ENCODE measurements around the gene ATP5F1D. TPM values are rescaled to one million over a fixed set of nuclear protein-coding genes. Genes with fewer than 3 reads are reported as not detected.

Gene ATP5F1D
- total and polyA plus RNA-seq, 9 donors: 99.2 to 211 (median 165) TPM

DNA sequence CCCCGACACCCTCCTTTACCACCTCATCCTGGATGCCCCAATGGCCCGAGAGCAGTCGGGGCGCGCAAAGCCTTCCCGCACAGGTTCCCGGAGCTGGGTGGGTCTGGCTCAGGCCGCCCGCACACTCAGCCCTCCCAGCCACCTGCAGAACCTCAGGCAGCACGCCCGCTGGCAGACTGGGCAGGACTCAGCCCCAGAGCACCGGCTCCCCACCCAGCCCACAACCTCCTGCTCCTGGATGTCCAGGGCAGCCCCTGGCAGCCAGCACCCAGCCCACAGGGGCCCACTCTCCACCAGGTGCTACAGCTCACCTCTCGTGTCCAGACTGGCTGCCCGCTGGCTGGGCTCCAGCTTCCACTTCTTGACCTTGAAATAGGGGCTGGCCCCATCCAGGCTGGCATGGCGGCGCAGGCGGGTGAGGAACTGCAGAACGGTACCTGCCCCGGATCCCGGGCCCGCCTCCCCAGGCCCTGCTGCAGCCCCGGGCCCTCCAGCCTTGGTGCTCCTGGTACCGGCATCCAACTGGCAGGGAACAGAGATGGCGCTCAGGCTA, 8.4 kb upstream of the ATP5F1D start:
- no peaks in the 10 kb centered on the region for H3K9me3 ChIP-seq (replicated peaks; ENCODE audit: control insufficient read depth, low read depth, low read length)
- DNase-seq: no peak
- H3K27ac ChIP-seq (ENCODE audit: low read length): no peak overlapping the region
- H3K36me3 ChIP-seq (ENCODE audit: control insufficient read depth, insufficient read depth, low read length): peaks cover 4% of the 10 kb centered on the region
- peaks cover 30% of the 10 kb centered on the region for H3K4me1 ChIP-seq (ENCODE audit: control insufficient read depth, insufficient read depth, low read length)
- peaks cover 9% of the 10 kb centered on the region for H3K27me3 ChIP-seq (ENCODE audit: control insufficient read depth, insufficient read depth, low read length)
- 86% methylated on average over 24 of the region's 24 CpGs for WGBS (ENCODE audit: insufficient coverage)
- no peak overlapping the region for H3K4me3 ChIP-seq (ENCODE audit: low read length)

DNA sequence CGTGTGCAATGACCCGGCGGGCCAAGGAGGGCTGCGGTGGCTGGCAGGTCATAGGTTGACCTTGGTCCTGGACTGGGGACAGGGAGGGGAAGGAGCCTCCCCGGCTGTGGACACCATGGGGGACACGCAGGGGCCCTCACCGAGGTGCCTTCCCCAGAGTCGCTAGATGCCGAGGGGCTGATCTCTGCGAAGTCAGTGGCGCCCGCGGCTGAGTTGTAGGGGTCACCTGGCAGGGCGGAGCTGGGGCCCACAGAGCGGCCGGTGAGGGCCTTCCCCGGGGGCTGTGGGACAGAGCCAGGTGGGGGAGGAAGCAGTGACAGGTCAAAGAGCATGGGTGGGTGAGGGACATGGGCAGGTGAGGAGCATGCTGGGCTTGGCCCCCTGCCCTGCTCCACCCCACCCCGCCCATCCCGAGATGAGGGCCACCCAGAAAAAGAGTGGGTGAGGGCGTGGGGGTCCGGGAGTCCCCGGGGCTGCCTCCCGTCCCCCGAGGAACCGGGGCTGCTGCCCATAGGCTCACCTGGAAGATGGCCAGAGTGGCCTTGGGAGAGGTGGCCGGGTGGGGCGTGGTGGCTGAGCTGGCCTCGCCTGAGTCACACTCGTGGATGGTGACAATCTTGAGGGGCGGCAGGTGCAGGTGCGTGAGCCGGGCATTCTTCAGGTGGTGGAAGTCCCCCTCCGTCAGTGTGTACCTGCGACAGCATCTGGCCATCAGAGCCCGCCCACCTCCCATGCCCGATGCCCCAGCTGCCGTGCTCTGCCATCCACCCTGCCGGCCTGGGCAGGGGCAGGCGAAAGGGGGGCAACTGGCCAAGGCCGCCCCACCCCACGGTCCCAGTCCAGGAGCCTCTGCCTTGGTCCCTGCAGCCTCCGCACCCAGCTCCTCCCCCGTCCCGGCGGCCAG, 7.2 kb upstream of the ATP5F1D start:
- Histone ChIP-seq H3K27ac (ENCODE audit: low read length) (no peak overlapping the region), H3K4me1 (ENCODE audit: control insufficient read depth, insufficient read depth, low read length) (peaks cover 39% of the 10 kb centered on the region), H3K27me3 (ENCODE audit: control insufficient read depth, insufficient read depth, low read length) (peaks cover 9% of the 10 kb centered on the region), H3K36me3 (ENCODE audit: control insufficient read depth, insufficient read depth, low read length) (peaks cover 4% of the 10 kb centered on the region), H3K9me3 (replicated peaks; ENCODE audit: control insufficient read depth, low read depth, low read length) (no peaks in the 10 kb centered on the region), H3K4me3 (ENCODE audit: low read length) (no peak overlapping the region)
- DNase-seq: no peak
- 86% methylated on average over 40 of the region's 45 CpGs for WGBS (ENCODE audit: insufficient coverage)

DNA sequence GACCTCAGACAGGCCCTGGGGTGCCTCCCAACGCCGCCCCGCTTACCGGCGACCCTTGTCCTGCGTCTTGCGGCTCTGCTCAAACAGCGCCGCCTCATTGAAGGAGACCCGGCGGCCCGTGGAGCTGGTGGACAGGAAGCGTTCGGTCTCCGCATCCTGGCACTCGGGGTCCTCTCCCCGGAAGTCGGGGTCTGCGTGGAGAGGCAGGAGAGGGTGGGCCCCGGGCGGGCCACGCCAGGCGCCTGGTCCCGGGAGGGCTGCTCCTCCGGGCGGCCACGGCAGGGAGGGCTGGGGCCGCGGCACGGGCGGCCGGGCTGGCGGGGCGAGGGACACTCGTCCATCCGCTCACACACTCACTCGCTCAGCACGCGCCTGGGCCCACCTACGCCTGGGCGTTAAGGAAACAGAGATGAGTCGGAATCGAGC, 6.6 kb upstream of the ATP5F1D start:
- Histone ChIP-seq H3K9me3 (replicated peaks; ENCODE audit: control insufficient read depth, low read depth, low read length) (no peaks in the 10 kb centered on the region), H3K4me1 (ENCODE audit: control insufficient read depth, insufficient read depth, low read length) (peaks cover 44% of the 10 kb centered on the region), H3K36me3 (ENCODE audit: control insufficient read depth, insufficient read depth, low read length) (peaks cover 4% of the 10 kb centered on the region), H3K4me3 (ENCODE audit: low read length) (no peak overlapping the region), H3K27me3 (ENCODE audit: control insufficient read depth, insufficient read depth, low read length) (peaks cover 9% of the 10 kb centered on the region), H3K27ac (ENCODE audit: low read length) (no peak overlapping the region)
- no peak for DNase-seq
- 89% methylated on average over 38 of the region's 43 CpGs for WGBS (ENCODE audit: insufficient coverage)

DNA sequence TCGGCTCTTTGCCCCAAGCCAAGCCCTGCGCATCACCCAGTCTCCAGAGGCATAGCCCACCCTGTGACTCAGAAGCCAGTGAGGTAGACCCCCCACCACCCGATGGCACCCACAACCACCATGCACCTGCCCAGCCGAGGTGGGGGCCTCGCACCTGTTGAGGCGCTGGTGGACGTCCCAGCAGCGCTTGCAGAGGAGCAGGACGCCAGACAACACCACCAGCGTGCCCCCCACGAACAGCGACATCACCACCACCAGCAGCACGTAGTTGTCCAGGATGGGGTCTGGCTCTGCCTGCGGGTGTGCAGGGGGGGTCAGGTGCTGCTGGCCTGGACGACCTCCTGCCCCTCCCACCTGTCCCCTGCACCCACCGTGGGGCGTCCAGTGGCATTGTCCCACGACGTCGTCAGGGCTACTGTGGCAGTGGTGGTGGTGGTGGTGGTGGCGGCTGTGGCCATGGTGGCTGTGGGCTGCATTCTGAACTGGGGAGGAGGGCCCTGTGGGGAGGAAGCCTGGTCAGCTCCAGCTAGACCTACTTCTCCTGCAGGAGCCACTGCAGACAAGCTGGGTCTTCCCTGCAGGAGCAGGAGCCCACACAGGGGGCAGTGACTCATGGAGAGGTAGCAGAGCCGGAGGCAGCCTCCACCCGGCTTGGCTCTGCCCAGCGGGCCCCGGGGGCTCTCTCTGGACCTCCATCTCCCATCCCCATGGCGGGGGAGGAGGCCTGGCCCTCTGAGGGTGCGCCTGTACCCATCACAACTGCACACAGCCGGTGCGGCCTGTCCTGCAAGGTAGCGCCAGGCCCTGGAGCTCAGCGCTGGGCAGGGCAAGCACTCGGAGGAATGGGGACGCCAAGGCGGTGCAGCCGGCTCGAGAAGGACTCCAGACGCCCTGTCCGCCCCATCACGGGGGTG, 5.7 kb upstream of the ATP5F1D start:
- peaks cover 4% of the 10 kb centered on the region for H3K36me3 ChIP-seq (ENCODE audit: control insufficient read depth, insufficient read depth, low read length)
- DNase-seq: no peak
- H3K4me3 ChIP-seq (ENCODE audit: low read length): no peak overlapping the region
- H3K9me3 ChIP-seq (replicated peaks; ENCODE audit: control insufficient read depth, low read depth, low read length): no peaks in the 10 kb centered on the region
- peaks cover 50% of the 10 kb centered on the region for H3K4me1 ChIP-seq (ENCODE audit: control insufficient read depth, insufficient read depth, low read length)
- H3K27ac ChIP-seq (ENCODE audit: low read length): no peak overlapping the region
- peaks cover 9% of the 10 kb centered on the region for H3K27me3 ChIP-seq (ENCODE audit: control insufficient read depth, insufficient read depth, low read length)
- WGBS (ENCODE audit: insufficient coverage): 91% methylated on average over 14 of the region's 39 CpGs

DNA sequence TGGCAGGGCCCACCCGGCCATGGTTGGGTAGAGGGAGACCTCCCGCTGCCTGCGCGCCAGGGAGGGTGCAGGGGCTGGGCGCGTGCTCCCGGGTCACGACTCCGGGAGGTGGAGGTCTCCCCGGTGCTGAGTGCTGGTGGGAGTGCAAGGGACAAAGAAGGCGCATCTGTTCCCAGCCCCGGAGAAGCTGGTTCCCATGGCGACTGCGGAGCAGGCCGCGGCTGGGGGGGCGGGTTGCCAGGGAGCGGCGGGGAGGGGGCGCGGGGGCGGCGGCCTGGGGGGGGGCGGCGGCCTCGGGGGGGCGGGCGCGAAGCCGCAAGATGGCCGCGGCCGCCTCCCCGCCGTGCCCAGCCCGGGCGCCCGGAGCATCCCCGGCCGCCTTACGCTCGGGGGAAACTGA, 5.0 kb upstream of the ATP5F1D start:
- no peaks in the 10 kb centered on the region for H3K9me3 ChIP-seq (replicated peaks; ENCODE audit: control insufficient read depth, low read depth, low read length)
- 7% methylated on average over 21 of the region's 42 CpGs for WGBS (ENCODE audit: insufficient coverage)
- peaks cover 9% of the 10 kb centered on the region for H3K27me3 ChIP-seq (ENCODE audit: control insufficient read depth, insufficient read depth, low read length)
- peaks cover 55% of the 10 kb centered on the region for H3K4me1 ChIP-seq (ENCODE audit: control insufficient read depth, insufficient read depth, low read length)
- H3K36me3 ChIP-seq (ENCODE audit: control insufficient read depth, insufficient read depth, low read length): peaks cover 4% of the 10 kb centered on the region
- no peak overlapping the region for H3K27ac ChIP-seq (ENCODE audit: low read length)
- no peak for DNase-seq
- H3K4me3 ChIP-seq (ENCODE audit: low read length): no peak overlapping the region

DNA sequence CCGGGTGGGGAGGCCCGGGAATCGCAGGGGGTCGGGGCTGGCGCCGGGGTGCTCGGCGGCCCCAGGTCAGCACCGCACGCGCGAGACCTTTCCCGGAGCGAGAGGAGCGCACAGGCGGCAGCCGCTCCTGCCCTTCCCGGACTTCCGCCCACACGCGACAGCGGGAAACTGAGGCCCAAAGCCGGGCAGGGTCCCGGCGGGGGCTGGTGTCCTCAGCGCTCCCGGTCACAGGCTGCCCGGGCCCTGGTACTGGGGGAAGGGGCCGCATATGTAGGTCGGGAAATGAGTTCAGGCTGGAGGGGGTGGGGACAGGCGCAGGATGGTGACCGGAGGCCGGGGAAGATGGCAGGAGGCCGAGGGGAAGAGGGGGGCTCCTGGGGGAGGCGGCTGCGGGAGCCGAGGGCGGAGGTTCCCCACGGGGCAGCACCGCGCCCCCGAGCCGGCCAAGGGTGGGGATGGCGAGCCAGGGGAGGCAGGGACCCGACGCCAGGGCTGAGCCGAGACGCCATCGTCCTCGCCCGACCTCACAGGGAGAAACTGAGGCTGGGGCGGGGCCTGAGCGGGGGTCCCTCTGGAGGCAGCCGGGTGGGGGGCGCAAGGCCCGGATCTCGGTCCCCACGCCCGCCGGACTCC, 4.4 kb upstream of the ATP5F1D start:
- Histone ChIP-seq H3K27me3 (ENCODE audit: control insufficient read depth, insufficient read depth, low read length) (peaks cover 9% of the 10 kb centered on the region), H3K27ac (ENCODE audit: low read length) (no peak overlapping the region), H3K9me3 (replicated peaks; ENCODE audit: control insufficient read depth, low read depth, low read length) (no peaks in the 10 kb centered on the region), H3K4me3 (ENCODE audit: low read length) (peak overlapping the region; percentile 46), H3K36me3 (ENCODE audit: control insufficient read depth, insufficient read depth, low read length) (peaks cover 4% of the 10 kb centered on the region), H3K4me1 (ENCODE audit: control insufficient read depth, insufficient read depth, low read length) (peaks cover 52% of the 10 kb centered on the region)
- DNase-seq: peak; percentile 61
- WGBS (ENCODE audit: insufficient coverage): under 1% methylated on average over 60 of the region's 60 CpGs

DNA sequence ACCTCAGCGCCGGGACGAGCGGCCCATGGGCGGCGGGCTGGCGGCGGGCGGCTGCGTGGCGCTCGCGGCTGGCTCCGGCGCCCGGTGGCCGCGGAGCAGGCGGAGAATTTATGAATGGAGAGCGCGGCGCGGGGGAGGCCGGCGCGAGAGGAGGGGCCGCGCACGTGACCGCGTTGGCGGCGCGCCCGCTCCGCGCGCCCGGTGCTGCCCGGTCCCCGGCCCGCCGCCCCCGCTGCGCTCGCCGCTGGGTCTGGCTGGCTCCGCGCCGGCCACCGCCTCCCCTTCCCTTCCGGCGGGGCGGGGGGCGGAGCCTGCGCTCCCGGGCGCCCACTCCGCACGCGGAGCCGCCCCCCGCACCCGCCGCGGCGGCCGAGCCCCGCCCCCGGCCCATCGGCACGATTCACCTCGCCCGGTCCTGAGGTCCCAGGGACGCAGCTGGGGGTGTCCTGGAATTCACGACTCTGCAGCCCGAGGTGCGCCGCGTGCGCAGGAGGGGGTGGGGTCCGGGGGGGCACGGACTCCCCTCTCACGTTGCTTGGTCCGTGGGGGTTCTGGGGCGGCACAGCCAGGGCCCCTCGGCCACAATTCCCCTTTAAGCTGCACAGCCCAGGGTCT, 3.7 kb upstream of the ATP5F1D start, which contains the start of gene CBARP:
TSS of gene CBARP (minus strand) at position 252 of the 615 bp plus-strand sequence. CDS start 1,905 bp downstream, outside the sequence.
- peak within 1 kb of the TSS; percentile 46 for H3K4me3 ChIP-seq (ENCODE audit: low read length)
- no peaks in the 10 kb centered on the region for H3K9me3 ChIP-seq (replicated peaks; ENCODE audit: control insufficient read depth, low read depth, low read length)
- H3K27me3 ChIP-seq (ENCODE audit: control insufficient read depth, insufficient read depth, low read length): peaks cover 9% of the 10 kb centered on the region
- WGBS (ENCODE audit: insufficient coverage): under 1% methylated on average over 86 of the region's 87 CpGs
- peak; percentile 65 for DNase-seq
- peak within 1 kb of the TSS; percentile 51 for H3K27ac ChIP-seq (ENCODE audit: low read length)
- H3K4me1 ChIP-seq (ENCODE audit: control insufficient read depth, insufficient read depth, low read length): peaks cover 51% of the 10 kb centered on the region
- H3K36me3 ChIP-seq (ENCODE audit: control insufficient read depth, insufficient read depth, low read length): peaks cover 4% of the 10 kb centered on the region

DNA sequence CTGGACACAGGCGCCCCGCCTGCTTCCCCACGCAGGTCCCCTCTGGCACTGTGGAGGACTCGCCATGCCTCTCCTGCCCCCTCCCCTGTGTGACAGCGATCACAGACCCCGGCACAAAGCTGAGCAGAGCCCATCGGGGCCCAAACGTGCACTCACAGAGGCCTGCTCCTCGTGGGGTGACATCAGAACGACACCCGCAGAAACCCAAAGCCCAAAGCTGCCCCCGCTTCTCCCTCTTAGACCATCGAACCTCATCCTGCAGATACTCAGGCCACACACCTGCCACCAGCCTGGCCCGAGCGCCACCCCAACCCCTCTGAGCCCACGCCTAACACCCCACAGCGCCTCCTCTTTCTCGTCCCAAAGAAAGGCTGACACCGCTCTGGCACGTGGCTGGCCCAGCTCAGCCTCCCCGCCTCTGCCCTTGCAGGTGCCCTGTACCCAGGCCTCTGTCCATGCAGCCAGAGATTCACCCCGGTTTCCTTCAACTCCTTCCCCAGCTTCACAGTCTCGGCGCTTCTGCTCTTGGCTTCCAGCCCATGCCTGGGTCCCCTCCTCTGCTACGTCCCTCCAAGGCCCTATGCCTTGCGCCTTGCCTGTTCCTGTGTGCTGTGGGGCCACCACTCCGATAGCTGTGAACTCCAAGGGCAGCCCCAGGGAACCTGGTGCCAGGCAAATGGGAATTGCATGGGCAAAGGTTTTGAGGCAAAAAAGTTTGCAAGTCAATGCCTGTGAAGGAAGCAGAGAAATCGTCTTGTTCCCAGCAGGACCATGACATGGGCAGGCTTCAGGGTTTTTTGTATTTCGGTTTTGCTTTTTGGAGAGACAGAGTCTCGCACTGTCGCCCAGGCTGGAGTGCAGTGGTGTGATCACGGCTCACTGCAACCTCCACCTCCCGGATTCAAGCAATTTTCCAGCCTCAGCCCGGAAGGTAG, 2.9 kb upstream of the ATP5F1D start:
- DNase-seq: no peak
- WGBS (ENCODE audit: insufficient coverage): 48% methylated on average over 31 of the region's 34 CpGs
- H3K9me3 ChIP-seq (replicated peaks; ENCODE audit: control insufficient read depth, low read depth, low read length): no peaks in the 10 kb centered on the region
- H3K27me3 ChIP-seq (ENCODE audit: control insufficient read depth, insufficient read depth, low read length): peaks cover 9% of the 10 kb centered on the region
- peak overlapping the region; percentile 51 for H3K27ac ChIP-seq (ENCODE audit: low read length)
- H3K4me1 ChIP-seq (ENCODE audit: control insufficient read depth, insufficient read depth, low read length): peaks cover 56% of the 10 kb centered on the region
- peaks cover 4% of the 10 kb centered on the region for H3K36me3 ChIP-seq (ENCODE audit: control insufficient read depth, insufficient read depth, low read length)
- peak overlapping the region; percentile 29 for H3K4me3 ChIP-seq (ENCODE audit: low read length)

Measured in muscle of leg (tissue), 11 donors.